T-helper 2 cell treated with Interferon-gamma antibody and Interleukin-4, amounts not matched to agents 5 μg/mL and 100 μg/mL, for 36 hours (primary cell): ENCODE results near the gene C1QTNF5.

Experiments
- DNase-seq: peaks from one replicate; pipeline ENCODE4 v3.0.0; 2021; ENCODE audit warnings: low spot score
- H3K27ac Mint-ChIP-seq: one replicate; pipeline ENCODE4 v1.8.0; 2021; ENCODE audit warnings: mild to moderate bottlenecking, mixed read lengths
- H3K27me3 Mint-ChIP-seq: one replicate; pipeline ENCODE4 v1.8.0; 2021; ENCODE audit warnings: low read depth, mixed read lengths
- H3K36me3 Mint-ChIP-seq: one replicate; pipeline ENCODE4 v1.8.0; 2021; ENCODE audit warnings: low read depth, mixed read lengths
- H3K4me1 Mint-ChIP-seq: one replicate; pipeline ENCODE4 v1.8.0; 2021; ENCODE audit warnings: low read depth, mixed read lengths
- H3K4me3 Mint-ChIP-seq: one replicate; pipeline ENCODE4 v1.8.0; 2022; ENCODE audit warnings: mild to moderate bottlenecking, moderate library complexity, mixed read lengths
- H3K9me3 Mint-ChIP-seq: one replicate; pipeline ENCODE4 v1.8.0; 2021; ENCODE audit warnings: mixed read lengths

Gene C1QTNF5

DNA sequence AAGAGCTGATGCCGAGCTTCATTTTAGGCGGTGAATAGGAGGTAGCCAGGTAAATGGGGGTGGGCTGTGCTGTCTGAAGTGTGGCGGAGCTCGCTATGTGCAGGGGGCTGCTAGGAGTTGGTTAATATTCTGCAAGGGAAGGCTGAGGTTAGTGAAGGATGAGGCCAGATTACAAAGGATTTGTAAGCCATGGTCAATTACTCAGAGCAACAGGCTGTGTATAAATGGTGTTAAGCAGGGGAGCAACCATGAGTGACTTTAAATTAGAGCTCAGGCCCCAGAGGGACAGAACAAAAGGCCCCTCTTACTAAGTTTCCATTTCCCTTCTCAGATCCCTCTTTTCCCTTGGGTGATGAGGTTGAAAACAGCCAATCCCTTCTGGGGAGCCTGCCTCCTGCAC, 16.5 kb downstream of the C1QTNF5 start:
- Mint-ChIP-seq H3K36me3 (no peaks in the 10 kb centered on the region), H3K27me3 (peaks cover 8% of the 10 kb centered on the region), H3K4me3 (no peak overlapping the region), H3K4me1 (peaks cover 15% of the 10 kb centered on the region), H3K27ac (no peak overlapping the region), H3K9me3 (no peaks in the 10 kb centered on the region)
- DNase-seq = no peak

- peak; percentile 64 for DNase-seq
- no peaks in the 10 kb centered on the region for H3K9me3 Mint-ChIP-seq
- no peak overlapping the region for H3K27ac Mint-ChIP-seq
- H3K4me1 Mint-ChIP-seq = peaks cover 19% of the 10 kb centered on the region
- H3K36me3 Mint-ChIP-seq = no peaks in the 10 kb centered on the region
- no peak overlapping the region for H3K4me3 Mint-ChIP-seq
- peaks cover 9% of the 10 kb centered on the region for H3K27me3 Mint-ChIP-seq
Observed at GRCh38 chr11:119323532-119324033, 17.1 kb downstream of the C1QTNF5 start.

GRCh38 chr11:119322921-119323531, 17.7 kb downstream of the C1QTNF5 start:
- DNase-seq = no peak
- Mint-ChIP-seq H3K9me3 (no peaks in the 10 kb centered on the region), H3K27me3 (peaks cover 10% of the 10 kb centered on the region), H3K27ac (no peak overlapping the region), H3K4me3 (no peak overlapping the region), H3K36me3 (no peaks in the 10 kb centered on the region), H3K4me1 (peaks cover 20% of the 10 kb centered on the region)

GRCh38 chr11:119322360-119322739, 18.3 kb downstream of the C1QTNF5 start:
- Mint-ChIP-seq H3K36me3 (no peaks in the 10 kb centered on the region), H3K4me3 (no peak overlapping the region), H3K4me1 (peaks cover 20% of the 10 kb centered on the region), H3K27me3 (peaks cover 16% of the 10 kb centered on the region), H3K9me3 (no peaks in the 10 kb centered on the region), H3K27ac (no peak overlapping the region)
- DNase-seq = no peak

- H3K4me1 Mint-ChIP-seq = peaks cover 20% of the 10 kb centered on the region
- H3K4me3 Mint-ChIP-seq = peak overlapping the region; percentile 83
- H3K9me3 Mint-ChIP-seq = no peaks in the 10 kb centered on the region
- peak; percentile 65 for DNase-seq
- H3K27me3 Mint-ChIP-seq = peaks cover 22% of the 10 kb centered on the region
- H3K27ac Mint-ChIP-seq = peak overlapping the region; percentile 87
- no peaks in the 10 kb centered on the region for H3K36me3 Mint-ChIP-seq
Observed at GRCh38 chr11:119320776-119321524, 19.7 kb downstream of the C1QTNF5 start.

GRCh38 chr11:119320240-119320775, 20.4 kb downstream of the C1QTNF5 start:
- H3K27me3 Mint-ChIP-seq = peaks cover 29% of the 10 kb centered on the region
- H3K4me1 Mint-ChIP-seq = peaks cover 25% of the 10 kb centered on the region

GRCh38 chr11:119319700-119320239, 20.9 kb downstream of the C1QTNF5 start:
- peak overlapping the region; percentile 79 for H3K27ac Mint-ChIP-seq
- H3K4me1 Mint-ChIP-seq = peaks cover 26% of the 10 kb centered on the region
- peak overlapping the region; percentile 82 for H3K4me3 Mint-ChIP-seq
- no peaks in the 10 kb centered on the region for H3K9me3 Mint-ChIP-seq
- H3K27me3 Mint-ChIP-seq = peaks cover 31% of the 10 kb centered on the region
- DNase-seq = no peak
- no peaks in the 10 kb centered on the region for H3K36me3 Mint-ChIP-seq

More at GRCh38 chr11:119320240-119320775, 20.4 kb downstream of the C1QTNF5 start:
- no peaks in the 10 kb centered on the region for H3K9me3 Mint-ChIP-seq
- no peak for DNase-seq
- H3K36me3 Mint-ChIP-seq = no peaks in the 10 kb centered on the region
- H3K27ac Mint-ChIP-seq = peak overlapping the region; percentile 79
- H3K4me3 Mint-ChIP-seq = peak overlapping the region; percentile 82

DNA sequence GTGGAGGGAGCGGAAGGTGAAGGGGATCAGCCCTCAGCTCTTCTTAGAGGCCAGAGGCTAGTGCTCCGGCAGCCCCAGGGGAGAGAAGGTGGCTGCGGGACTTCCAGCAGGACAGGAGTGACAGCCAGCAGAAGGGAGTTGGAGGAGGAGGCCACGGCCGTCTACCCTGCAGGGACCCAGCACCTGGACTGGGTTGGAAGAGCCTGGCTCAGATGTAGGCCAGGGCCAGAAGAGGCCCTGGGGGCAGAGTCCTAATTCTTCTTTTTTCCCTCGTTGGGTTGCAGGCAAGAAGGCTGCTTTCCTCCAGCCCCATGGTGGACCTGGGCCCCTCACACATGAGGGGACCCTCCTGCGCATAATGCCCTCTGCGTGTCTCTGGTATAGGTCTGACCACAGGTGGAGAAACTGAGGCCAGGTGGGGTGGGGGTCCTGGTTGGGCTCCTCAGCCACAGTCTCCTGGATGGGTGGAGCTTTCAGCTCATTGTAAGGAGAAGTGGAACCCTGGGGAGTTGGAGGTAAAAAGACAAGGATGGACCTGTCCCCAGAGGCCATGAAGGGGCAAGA, 21.5 kb downstream of the C1QTNF5 start:
- DNase-seq = no peak
- Mint-ChIP-seq H3K27ac (peak overlapping the region; percentile 74), H3K27me3 (peaks cover 35% of the 10 kb centered on the region), H3K4me3 (peak overlapping the region; percentile 82), H3K4me1 (peaks cover 26% of the 10 kb centered on the region), H3K9me3 (no peaks in the 10 kb centered on the region), H3K36me3 (no peaks in the 10 kb centered on the region)

GRCh38 chr11:119318240-119319135, 22.2 kb downstream of the C1QTNF5 start:
- peaks cover 25% of the 10 kb centered on the region for H3K4me1 Mint-ChIP-seq

DNA sequence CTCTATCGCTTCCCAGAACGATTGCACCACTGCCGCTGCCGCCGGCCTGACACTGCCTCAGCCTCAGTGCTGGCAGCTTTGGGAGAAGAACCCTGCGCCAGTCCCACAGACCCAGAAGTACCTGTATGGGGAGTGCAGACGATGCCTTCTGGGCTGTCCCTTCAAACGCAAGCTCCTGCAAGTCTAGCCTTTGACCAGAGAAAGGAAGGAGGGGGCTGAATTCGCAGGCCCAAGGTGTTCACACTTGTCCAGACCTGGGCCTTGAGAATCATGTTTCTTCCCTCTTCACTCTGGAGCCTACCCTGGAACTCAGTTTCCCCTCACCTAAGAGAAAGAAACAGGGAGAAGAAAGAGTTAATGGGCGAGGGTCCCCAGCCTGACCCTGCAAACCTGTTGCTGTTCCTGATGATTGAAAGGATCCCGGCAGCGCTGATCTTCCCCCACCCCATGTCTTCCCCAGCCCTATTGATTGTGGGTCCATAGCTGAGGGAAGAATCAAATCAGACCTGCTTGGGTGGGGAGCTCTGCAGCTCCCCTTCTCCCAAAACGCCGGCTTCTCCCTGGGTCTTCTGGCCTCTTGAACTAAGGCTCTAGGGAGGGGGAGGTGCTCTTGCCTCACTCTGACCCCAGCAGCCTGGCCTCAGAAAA, 23.0 kb downstream of the C1QTNF5 start:
- peaks cover 37% of the 10 kb centered on the region for H3K27me3 Mint-ChIP-seq
- no peak overlapping the region for H3K4me3 Mint-ChIP-seq
- H3K36me3 Mint-ChIP-seq = no peaks in the 10 kb centered on the region
- no peak for DNase-seq
- no peak overlapping the region for H3K27ac Mint-ChIP-seq
- peaks cover 25% of the 10 kb centered on the region for H3K4me1 Mint-ChIP-seq
- H3K9me3 Mint-ChIP-seq = no peaks in the 10 kb centered on the region

More at GRCh38 chr11:119318240-119319135, 22.2 kb downstream of the C1QTNF5 start:
- no peaks in the 10 kb centered on the region for H3K36me3 Mint-ChIP-seq
- no peak for DNase-seq
- peaks cover 37% of the 10 kb centered on the region for H3K27me3 Mint-ChIP-seq
- peak overlapping the region; percentile 74 for H3K27ac Mint-ChIP-seq
- H3K9me3 Mint-ChIP-seq = no peaks in the 10 kb centered on the region
- peak overlapping the region; percentile 30 for H3K4me3 Mint-ChIP-seq

DNA sequence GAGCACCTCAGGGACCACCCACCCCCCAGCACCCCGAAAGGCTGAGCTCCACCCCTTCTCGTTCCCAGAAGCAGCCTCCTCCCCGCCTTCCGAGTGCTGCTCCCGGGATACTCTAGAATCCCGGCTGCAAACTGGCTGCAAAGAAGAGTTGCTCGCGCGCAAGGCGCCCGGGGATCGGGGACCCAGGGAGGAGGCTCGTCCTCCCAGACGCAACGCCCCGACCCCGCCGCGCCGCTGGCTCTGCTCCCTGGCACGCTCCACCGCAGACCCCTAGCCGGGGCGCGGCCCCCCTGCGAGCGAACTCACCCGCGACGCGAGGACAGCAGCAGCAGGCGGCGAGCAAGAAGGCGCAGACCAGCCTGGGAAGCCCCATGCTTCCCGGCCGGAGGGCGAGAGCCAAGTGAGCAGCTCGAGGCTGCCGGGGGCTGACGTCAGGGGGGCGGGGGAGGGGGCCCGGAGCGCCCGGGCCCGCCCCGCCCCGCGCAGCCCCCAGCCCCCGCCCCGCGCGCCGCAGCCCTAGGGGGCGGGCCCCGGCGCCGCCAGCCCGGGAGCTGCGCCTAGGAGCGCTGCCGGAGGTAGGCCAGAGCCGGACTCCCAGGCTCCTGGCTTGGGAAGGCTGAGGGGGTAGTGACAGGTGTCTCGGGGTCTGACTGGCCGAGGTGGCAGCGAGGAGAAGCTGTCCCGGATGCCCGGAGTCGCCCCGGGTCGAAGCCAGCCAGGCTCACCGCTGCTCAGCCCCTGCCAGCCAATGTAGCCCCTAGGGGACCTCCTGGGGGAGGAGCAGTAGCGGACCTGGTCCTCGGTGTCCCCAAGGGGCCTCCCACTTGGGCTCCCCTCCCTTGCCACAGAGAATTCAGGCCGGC, 23.7 kb downstream of the C1QTNF5 start, which contains the start of gene MCAM:
TSS of gene MCAM (minus strand) at position 402 of the 863 bp plus-strand sequence. CDS start at position 373, 29 bp downstream.
- H3K27me3 Mint-ChIP-seq = peaks cover 37% of the 10 kb centered on the region
- no peak within 1 kb of the TSS for H3K27ac Mint-ChIP-seq
- no peak for DNase-seq
- no peaks in the 10 kb centered on the region for H3K9me3 Mint-ChIP-seq
- peaks cover 21% of the 10 kb centered on the region for H3K4me1 Mint-ChIP-seq
- no peaks in the 10 kb centered on the region for H3K36me3 Mint-ChIP-seq
- peak within 1 kb of the TSS; percentile 50 for H3K4me3 Mint-ChIP-seq
